Measurements from ENCODE around the gene SF1.

SF1 gene

GRCh38 chr11:64747961-64748665, 30.2 kb downstream of the SF1 start:
- no peak for DNase-seq

- DNase-seq, result no peak
These were observed 31.9 kb downstream of the SF1 start for GRCh38 chr11:64746486-64746885.

DNA sequence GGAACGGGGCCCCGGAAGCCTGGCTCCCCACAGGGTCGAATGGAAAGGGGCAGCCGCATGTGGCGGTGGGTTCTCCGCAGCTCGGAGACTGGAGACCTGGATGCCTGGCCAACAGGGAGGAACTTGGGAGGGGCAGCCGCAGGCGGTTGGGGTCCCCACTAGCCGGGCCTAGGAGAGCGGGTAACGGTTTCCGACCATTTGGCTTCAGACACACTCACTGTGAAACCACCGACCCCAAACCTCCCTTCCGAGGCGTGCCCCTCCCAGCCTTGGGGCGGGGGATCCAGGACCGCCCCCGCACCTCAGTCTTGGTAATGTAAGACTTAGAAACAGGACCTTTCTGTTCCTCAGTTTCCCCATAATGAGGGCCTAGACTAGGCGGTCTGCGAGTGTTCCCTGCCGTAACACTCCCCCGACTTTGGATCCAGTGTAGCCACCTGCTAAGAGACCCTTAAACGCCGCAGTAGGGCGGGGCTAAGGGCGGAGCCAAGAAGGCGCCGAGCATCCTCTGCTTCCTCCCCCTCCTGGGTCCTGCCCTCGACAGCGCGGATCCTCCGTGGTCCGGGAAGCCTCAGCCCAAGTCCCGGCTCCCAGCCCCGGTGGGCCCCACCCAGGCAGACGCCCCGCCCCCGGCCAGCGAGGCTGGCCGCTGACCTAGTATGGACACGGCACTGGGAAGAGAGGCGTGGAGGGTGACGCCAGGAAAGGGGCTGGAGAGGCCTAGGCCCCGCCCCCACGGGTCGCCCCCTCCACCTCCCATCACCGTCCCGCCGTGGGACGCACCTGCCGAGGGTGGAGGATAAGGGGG, 32.6 kb downstream of the SF1 start:
- DNase-seq, result peak in 24 of 56 donors; percentile 12 to 84 (median 42)

GRCh38 chr11:64745189-64745520, 33.2 kb downstream of the SF1 start:
- peak in 15 of 56 donors; percentile 10 to 65 (median 26) for DNase-seq

DNA sequence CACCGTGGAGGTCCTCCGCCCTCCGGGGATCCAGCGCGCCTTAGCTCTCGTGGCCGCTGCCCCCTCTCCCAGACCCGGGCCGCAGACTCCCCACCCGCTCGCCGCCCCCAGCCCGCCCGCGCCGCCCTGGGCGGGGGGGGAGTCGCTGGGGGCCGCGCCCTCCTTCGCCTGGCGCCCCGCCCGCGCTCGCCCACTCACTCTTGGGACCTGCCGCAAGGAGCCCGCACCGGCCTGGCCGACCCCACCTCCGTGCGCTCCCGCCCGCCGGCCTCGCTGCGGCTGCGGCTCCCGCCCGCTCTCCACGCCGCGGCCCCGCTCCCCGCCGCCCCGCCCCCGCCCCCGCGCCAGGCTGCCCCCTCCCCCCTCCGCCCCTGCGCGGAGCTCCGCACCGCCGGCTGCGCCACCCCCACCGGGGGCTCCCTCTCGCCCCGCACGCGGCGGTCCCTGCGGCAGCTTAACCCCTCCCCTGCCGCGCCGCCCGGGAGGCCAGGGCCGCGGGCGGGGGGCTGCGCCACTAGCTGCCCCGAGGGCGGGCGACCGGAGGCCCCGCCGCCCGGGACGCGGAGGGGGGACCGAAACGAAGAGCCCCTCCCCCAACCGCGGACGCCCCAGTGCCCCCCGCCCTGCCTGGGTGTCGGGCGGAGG, 33.7 kb downstream of the SF1 start:
- DNase-seq, result peak in 1 of 56 donors; percentile 14

DNA sequence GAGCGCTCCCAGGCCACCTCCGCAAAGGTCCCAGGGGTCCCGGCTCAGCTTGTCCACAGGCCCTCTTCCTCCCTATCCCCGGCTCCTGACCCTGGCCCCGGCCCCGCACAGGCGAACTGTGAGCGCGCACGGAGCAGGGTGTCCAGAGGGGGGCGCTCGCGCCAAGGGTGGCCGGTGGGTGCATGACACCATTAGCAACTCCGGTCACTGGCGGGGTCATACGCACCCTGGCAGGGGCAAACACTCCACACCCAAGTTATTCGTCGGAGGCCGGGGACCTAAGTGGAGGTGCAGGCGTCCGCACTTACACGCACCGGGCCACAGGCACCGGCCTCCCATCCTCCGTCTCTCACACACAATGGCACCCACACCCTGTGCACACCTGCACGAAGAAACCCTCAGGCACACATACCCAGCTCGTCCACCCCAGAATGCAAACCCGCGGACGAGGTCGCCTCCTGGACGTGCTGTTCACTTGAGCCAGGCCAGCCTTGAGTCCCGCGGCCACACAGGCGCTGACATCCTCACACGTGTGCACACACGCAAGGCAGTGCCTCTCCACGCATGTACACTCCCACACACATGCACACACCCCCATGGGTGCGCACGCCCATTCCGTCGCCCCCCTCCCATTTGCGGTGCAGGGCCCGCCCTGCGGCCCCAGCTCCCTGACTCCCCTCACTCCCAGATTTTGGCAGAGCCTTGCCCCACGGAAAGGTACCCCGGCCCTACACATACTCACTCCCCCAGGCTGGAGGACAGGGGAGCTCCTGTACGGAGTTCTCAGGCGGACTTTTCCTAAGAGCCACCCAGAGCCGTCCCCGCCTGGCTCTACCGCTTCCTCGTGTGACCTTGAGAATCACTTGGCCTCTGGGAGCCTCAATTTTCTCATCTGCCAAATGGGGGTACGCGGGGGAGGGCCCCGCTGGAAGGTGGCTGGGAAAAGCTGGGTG, 34.5 kb downstream of the SF1 start, which contains the start of gene RASGRP2:
TSS of gene RASGRP2 (minus strand) at position 552 of the 953 bp plus-strand sequence. CDS start 1,276 bp downstream, outside the sequence.
- peak in 25 of 56 donors; percentile 15 to 64 (median 39) for DNase-seq

GRCh38 chr11:64742889-64743590, 35.3 kb downstream of the SF1 start:
- peak in 18 of 56 donors; percentile 7 to 60 (median 29) for DNase-seq

GRCh38 chr11:64742087-64742888, 36.1 kb downstream of the SF1 start:
- no peak for DNase-seq

DNA sequence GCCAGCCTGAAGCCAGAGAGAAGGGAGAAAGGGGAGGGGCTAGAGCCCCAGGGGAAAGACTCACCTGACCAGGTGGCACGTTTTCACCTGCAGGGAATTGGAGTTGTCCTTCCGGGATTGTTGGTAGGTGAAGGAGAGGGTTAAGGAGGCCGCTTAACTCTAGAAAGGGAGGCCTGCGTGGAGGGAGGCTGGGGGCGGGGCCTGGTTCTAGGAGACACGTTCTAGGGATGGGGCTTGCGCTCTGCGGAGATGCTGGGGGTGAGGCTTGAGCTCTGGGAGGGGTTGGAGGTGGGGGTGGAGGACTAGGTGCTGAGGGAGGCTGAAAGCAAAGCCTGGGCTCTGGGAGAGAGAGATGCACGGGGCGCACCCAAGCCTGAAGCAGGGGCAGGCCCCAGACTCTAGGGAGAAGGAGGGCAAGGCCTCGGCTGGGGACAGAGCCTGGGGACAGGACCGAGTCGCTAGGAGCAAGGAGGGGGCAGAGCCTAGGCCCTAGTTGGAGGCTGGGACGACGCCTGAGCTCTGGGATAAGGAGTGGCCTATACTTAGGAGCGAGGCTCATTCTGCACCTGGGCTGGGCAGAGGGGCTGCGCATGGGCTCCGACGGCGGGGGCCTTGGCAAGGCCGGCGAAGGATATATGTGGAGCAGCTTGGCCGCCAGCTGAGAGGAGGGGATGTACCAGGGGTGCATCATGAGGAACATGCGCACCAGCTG, 36.8 kb downstream of the SF1 start:
- no peak for DNase-seq

DNA sequence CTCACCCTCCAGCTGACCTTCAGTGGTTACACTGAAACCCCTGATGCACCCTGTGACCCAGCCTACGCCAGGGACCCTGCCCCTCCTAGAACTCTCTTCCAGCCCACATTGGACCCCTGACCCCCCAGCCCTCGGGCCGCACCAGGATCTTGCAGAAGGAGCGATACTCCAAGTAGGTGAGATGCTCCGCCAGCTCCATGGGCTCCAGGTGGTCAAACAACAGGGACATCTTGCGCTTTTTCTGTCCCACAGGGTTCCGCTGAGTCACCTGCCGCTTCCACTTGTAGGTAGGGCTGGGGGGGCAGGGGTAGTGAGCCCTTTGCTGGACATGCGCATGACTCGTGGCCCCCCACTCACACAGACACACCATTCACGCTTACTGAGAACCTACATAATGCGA, 38.5 kb downstream of the SF1 start:
- no peak for DNase-seq

- no peak for DNase-seq
These were observed 41.7 kb downstream of the SF1 start for GRCh38 chr11:64736654-64737053.

GRCh38 chr11:64735725-64736259, 42.5 kb downstream of the SF1 start:
- no peak for DNase-seq

DNA sequence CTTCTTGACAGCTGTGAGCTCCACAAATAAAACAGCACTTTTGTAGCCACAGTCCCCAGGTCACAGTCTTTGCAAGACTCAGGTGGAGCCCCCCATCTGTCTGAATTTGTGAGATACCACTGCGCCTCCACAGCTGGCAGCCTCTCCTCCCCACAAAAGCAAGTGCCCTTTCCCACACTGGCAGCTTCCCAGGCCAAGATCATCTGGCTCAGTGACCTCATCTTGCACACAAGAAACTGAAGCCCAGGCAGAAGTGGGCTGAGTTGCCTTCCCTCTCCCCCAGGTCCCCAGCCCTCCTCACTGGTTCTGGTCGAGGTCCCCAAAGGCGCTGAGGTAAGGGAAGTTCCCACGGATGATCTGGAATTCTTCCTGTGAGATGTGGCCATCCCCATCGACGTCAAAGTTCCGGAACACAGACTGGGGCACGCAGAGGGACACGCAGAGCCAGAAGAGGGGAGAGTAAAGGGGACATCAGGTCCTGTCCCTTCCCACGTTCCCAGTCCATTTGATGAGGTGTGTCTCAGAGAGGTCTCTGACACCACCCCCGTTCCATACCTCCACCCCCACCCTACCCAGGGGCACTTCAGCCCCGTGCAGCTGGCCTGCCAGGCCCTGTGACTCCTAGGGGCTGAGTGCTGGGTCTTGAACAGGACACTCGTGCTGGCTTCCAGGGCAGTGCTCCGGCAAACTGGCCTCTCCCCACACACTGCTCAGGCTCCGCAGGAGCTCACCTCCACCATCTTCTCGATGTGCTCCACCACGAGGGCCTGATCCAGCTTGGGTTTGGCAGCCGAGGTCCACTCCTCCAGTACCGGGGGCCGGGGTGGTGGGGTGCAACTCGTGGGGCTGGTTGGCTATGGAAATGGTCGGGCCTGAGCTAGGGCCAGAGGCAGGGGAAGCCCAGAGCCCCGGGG, 43.3 kb downstream of the SF1 start:
- no peak for DNase-seq

- no peak for DNase-seq
These were observed 46.7 kb downstream of the SF1 start for GRCh38 chr11:64731601-64732000.

- no peak for DNase-seq
These were observed 48.4 kb downstream of the SF1 start for GRCh38 chr11:64729851-64730382.

DNA sequence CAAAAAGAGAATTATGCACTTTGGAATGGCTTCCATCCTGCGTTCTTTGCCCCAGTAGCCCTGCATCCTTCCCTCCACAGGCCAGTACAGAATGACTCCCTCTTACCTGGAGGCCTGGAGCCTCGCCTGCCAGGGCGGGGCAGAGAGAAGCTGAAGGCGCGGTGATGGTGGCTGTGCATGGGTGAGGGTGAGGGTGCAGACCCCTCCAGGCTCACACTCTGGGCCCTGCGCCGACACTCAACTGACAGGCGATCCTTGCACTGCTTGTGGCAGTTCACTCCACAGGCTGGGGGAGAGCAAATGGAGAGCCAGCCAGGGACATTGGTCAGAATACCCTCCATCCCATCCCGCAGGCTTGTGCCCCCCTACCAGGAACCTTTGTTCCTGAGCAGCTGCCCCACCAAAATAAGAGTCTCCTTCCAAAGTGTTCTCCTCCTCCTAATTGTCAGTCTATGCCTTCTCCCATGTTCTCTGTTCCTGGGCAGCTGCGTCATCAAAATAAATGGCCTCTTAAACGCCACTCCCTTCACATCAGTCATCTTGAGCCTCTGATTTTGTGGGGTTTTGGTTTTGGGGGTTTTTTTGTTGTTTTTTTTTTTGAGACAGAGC, 49.5 kb downstream of the SF1 start:
- DNase-seq, result no peak
